Kidney (tissue), 14 donors: ENCODE measurements around the gene NREP. TPM values are rescaled to one million over a fixed set of nuclear protein-coding genes. Genes with fewer than 3 reads are reported as not detected.

Experiments
- DNase-seq, 5 donors: peaks; one replicate each; pipeline ENCODE4 v3.0.0-alpha.2; 2013 to 2020
- FAIRE-seq: peaks from 2 replicates; lab custom pipeline; 2012; peaks lifted over from hg19 to GRCh38; lab: Jason Lieb, UNC
- H3K27ac ChIP-seq, 2 donors: one replicate each; pipeline ENCODE4 v1.7.0; 2013; ENCODE audit warnings: low read depth in 2 of 2, low read length in 2 of 2, inconsistent platforms in 1 of 2
- H3K27me3 ChIP-seq: one replicate; pipeline ENCODE4 v1.7.1; 2013; ENCODE audit warnings: low read length, inconsistent platforms; ENCODE audit not compliant: control insufficient read depth, insufficient read depth
- H3K36me3 ChIP-seq, 3 donors: one replicate each; pipeline versions ENCODE4 v1.7.0 to v1.7.1; 2013; ENCODE audit warnings: low read length in 3 of 3, control low read depth in 1 of 3, inconsistent platforms in 1 of 3; ENCODE audit not compliant: insufficient read depth in 3 of 3, control insufficient read depth in 2 of 3
- H3K4me1 ChIP-seq, 3 donors: one replicate each; pipeline versions ENCODE4 v1.7.0 to v1.7.1; 2013; ENCODE audit warnings: low read length in 3 of 3, inconsistent platforms in 1 of 3, low read depth in 1 of 3; ENCODE audit not compliant: control insufficient read depth in 2 of 3, insufficient read depth in 2 of 3
- H3K4me3 ChIP-seq, 3 donors: one replicate each; pipeline versions ENCODE4 v1.7.0 to v1.8.1; 2013; ENCODE audit warnings: low read length in 3 of 3, control low read depth in 1 of 3, inconsistent platforms in 1 of 3
- H3K9ac ChIP-seq, 3 donors: one replicate each; pipeline versions ENCODE4 v1.7.0 to v1.7.1; 2013; ENCODE audit warnings: low read length in 3 of 3, control low read depth in 1 of 3, inconsistent platforms in 1 of 3
- H3K9me3 ChIP-seq, 3 donors: one replicate each; pipeline versions ENCODE4 v1.7.0 to v1.7.1; 2013; ENCODE audit warnings: low read length in 3 of 3, control low read depth in 1 of 3, inconsistent platforms in 1 of 3; ENCODE audit not compliant: control insufficient read depth in 2 of 3, insufficient read depth in 1 of 3
- intact Hi-C: fragments of 100-400 bp; cut with DNase I; formaldehyde crosslinking; loops from one replicate; pipeline ENCODE4 v1.11.1; 2022
- polyA plus RNA-seq: library from polyadenylated mRNA; stranded (reverse); fragments of 350-450 nt; fragmentation: Illumina TruSeq; extraction: RNeasy Lipid Tissue Mini Kit (QIAGEN cat#74804); gene quantifications from one replicate; pipeline ENCODE4 v1.2.3, GENCODE V29; 2014; ENCODE audit warnings: low read depth, low replicate concordance; ENCODE audit not compliant: insufficient read depth
- total RNA-seq: library from RNA; stranded (reverse); fragmentation: NEBNext Ultra II Directional; extraction: Animal tissue kit (Norgen Biotek cat#: 25700); gene quantifications from one replicate; pipeline ENCODE4 v1.2.1, GENCODE V29; 2021
- TF ChIP-seq, protein P1 (sequence below): IDR thresholded peaks from 3 replicates; pipeline ENCODE4 v1.5.1; 2012; ENCODE audit warnings: mild to moderate bottlenecking, moderate library complexity, borderline replicate concordance; ENCODE audit not compliant: insufficient read depth; ENCODE audit errors: extremely low read depth
- donor health status: control.
- donor health status: control.
- donor health status: control.
- donor health status: control.
- donor health status: control.
- donor health status: DM: yes; HTN: yes; CAD: no.
- donor health status: Normal renal cell carcinoma (clear cell type).

The NREP gene
- total and polyA plus RNA-seq, 2 donors from 2014 or later, result 20.9 to 37.0 TPM

DNA sequence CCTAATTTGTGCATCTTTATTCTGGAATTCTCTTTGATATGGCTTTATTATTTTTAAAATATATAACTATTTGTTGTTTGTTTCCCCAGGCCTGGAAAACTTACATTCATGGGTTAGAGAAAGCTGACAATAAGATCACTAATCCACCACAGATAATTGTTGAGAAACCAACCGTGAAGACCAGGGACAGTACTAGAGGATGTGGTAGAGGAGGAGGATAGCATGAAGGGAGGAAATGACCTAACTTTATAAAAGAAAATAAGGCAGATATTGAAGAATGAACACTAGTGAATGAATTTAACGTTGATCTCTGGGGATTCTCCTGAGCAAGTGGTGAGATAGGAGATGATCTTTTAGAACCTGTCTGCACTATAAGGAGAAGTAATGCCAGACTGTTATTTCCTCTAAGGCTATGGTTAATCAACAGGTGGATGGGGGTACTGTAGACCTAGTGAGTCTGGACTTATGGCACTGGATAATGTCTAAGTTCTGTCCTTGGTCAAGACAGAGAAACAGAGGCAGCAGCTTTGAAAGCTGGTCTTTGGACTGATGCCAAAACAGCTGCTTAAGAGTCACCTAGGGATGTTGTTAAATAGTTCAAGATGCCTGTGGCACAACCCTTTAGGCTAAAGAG, 52.4 kb downstream of the NREP start:
- Histone ChIP-seq H3K4me1 (no peaks in the 10 kb centered on the region), H3K27ac (no peak overlapping the region), H3K4me3 (no peak overlapping the region), H3K36me3 (no peaks in the 10 kb centered on the region), H3K9me3 (no peaks in the 10 kb centered on the region), H3K27me3 (no peaks in the 10 kb centered on the region), H3K9ac (no peak overlapping the region)
- intact Hi-C loops, result no loop called here
- DNase-seq, result no peak
- TF ChIP-seq, protein P1, sequence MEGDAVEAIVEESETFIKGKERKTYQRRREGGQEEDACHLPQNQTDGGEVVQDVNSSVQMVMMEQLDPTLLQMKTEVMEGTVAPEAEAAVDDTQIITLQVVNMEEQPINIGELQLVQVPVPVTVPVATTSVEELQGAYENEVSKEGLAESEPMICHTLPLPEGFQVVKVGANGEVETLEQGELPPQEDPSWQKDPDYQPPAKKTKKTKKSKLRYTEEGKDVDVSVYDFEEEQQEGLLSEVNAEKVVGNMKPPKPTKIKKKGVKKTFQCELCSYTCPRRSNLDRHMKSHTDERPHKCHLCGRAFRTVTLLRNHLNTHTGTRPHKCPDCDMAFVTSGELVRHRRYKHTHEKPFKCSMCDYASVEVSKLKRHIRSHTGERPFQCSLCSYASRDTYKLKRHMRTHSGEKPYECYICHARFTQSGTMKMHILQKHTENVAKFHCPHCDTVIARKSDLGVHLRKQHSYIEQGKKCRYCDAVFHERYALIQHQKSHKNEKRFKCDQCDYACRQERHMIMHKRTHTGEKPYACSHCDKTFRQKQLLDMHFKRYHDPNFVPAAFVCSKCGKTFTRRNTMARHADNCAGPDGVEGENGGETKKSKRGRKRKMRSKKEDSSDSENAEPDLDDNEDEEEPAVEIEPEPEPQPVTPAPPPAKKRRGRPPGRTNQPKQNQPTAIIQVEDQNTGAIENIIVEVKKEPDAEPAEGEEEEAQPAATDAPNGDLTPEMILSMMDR, result no peak
- FAIRE-seq, result no peak

DNA sequence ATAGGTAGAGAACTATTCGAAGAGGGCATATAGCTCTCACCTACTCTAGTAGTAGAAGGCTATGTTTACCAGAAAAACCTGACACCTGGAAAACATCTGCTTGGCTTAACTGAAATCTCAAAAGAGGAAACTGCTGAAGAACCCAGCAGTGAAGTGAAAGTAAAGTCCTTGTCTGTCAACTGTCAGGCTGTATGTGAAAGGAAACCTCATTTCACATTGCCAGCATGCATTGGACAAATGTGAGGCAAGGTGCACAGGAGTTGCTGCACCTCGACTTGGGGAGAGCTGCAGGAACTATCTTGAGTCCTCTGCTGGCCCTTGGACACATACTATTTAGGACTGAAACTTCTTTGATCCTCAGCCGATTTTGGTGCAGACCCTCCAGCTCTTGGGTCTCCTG, 53.3 kb downstream of the NREP start:
- TF ChIP-seq, protein P1, result no peak
- Histone ChIP-seq H3K4me3 (no peak overlapping the region), H3K36me3 (no peaks in the 10 kb centered on the region), H3K27me3 (no peaks in the 10 kb centered on the region), H3K9ac (no peak overlapping the region), H3K4me1 (no peaks in the 10 kb centered on the region), H3K9me3 (no peaks in the 10 kb centered on the region), H3K27ac (no peak overlapping the region)
- intact Hi-C loops, result no loop called here
- FAIRE-seq (no peak), DNase-seq (no peak)

DNA sequence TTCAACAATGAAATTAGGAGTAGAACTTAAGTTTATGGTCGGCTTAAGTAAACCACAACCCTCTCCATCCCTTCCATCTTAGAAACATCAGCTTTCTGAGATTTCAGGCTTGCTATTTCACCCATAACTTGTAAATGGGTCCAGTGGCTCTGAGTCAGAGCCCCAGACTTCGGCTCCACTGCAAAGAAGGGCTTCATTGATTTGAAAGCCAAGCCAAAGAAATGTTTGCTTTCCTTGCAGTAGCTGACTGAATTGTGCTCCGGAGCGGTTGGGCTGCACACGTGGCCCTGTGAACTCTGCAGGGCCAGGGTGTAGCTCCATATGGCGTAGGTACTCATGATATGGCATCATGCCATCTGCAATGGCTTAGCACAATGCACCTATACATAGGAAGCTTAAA, 57.0 kb downstream of the NREP start:
- intact Hi-C loops, result no loop called here
- FAIRE-seq (no peak), DNase-seq (no peak)
- Histone ChIP-seq H3K9me3 (no peaks in the 10 kb centered on the region), H3K27me3 (no peaks in the 10 kb centered on the region), H3K4me3 (no peak overlapping the region), H3K27ac (no peak overlapping the region), H3K36me3 (no peaks in the 10 kb centered on the region), H3K9ac (no peak overlapping the region), H3K4me1 (no peaks in the 10 kb centered on the region)
- TF ChIP-seq, protein P1, result no peak

DNA sequence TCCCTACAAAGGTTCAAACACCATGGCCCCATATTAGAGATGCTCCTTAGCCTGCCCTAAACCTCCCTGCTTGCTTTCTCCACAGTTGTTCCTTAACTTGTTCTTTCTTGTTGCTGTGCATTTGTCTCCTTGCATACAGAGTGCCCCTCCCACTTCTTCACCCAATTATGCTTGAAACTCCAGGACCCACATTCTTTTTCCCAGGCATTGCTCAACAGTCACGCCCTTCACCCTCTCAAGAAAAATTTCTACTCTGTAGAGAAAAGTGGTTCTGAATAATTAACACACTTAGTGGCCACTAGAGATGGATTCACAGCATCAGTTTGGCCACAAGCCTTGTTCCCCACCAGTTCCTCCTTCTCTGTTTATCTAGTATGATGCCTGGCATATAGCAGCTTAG, 57.7 kb downstream of the NREP start:
- no peak overlapping the region for H3K4me3 ChIP-seq
- no peak for DNase-seq
- TF ChIP-seq, protein P1, result no peak
- FAIRE-seq, result no peak
- no peaks in the 10 kb centered on the region for H3K9me3 ChIP-seq
- no peak overlapping the region for H3K9ac ChIP-seq
- intact Hi-C loops, result no loop called here
- no peaks in the 10 kb centered on the region for H3K27me3 ChIP-seq
- H3K36me3 ChIP-seq, result no peaks in the 10 kb centered on the region
- no peak overlapping the region for H3K27ac ChIP-seq
- peaks cover 0 to 4% (median 0%) of the 10 kb centered on the region in 3 donors for H3K4me1 ChIP-seq
